OCI-LY1 (cell line): ENCODE measurements around the gene IRF2.
A peak's percentile ranks its signal among the peaks of the same experiment; 100 is the strongest.

ENCODE experiments used
- H2AFZ ChIP-seq: fragments of 200-600 bp; sonication (generic), shearing (Covaris generic); 2 replicates; pipeline ENCODE4 v1.6.0; 2014; ENCODE audit warnings: antibody characterized with exemption, mild to moderate bottlenecking, low read length
- H3F3A ChIP-seq: fragments of 200-600 bp; sonication (generic), shearing (Covaris generic); 2 replicates; pipeline ENCODE4 v1.6.0; 2014; ENCODE audit warnings: mild to moderate bottlenecking, antibody characterized with exemption, low read length, moderate library complexity; ENCODE audit not compliant: insufficient read depth
- H3K27ac ChIP-seq: fragments of 200-600 bp; sonication (generic); 2 replicates; pipeline ENCODE4 v1.5.1; 2014; ENCODE audit warnings: low read length, mixed run types, mild to moderate bottlenecking, low read depth; ENCODE audit not compliant: poor library complexity, severe bottlenecking
- H3K27me3 ChIP-seq: fragments of 200-600 bp; sonication (generic); 2 replicates; pipeline ENCODE4 v1.6.0; 2014; ENCODE audit warnings: antibody characterized with exemption, mild to moderate bottlenecking, low read length, moderate library complexity; ENCODE audit not compliant: insufficient read depth
- H3K36me3 ChIP-seq: fragments of 200-600 bp; sonication (generic); 2 replicates; pipeline ENCODE4 v1.6.1; 2014; ENCODE audit warnings: mild to moderate bottlenecking, antibody characterized with exemption, low read length, moderate library complexity, mixed read lengths; ENCODE audit not compliant: insufficient read depth
- H3K4me1 ChIP-seq: fragments of 200-600 bp; sonication (generic); 2 replicates; pipeline ENCODE4 v1.5.1; 2014; ENCODE audit warnings: mild to moderate bottlenecking, low read length, moderate library complexity; ENCODE audit not compliant: insufficient read depth, severe bottlenecking
- H3K4me2 ChIP-seq: fragments of 200-600 bp; sonication (generic), shearing (Covaris generic); 2 replicates; pipeline ENCODE4 v1.6.1; 2014; ENCODE audit warnings: low read length
- H3K4me3 ChIP-seq: fragments of 200-600 bp; sonication (generic); 2 replicates; pipeline ENCODE4 v1.5.1; 2014; ENCODE audit warnings: low read length, low read depth, mild to moderate bottlenecking, mixed read lengths; ENCODE audit not compliant: poor library complexity, severe bottlenecking
- H3K79me2 ChIP-seq: fragments of 200-600 bp; shearing (Covaris generic); 2 replicates; pipeline ENCODE4 v1.6.1; 2016; ENCODE audit warnings: mixed run types, low read length, mixed read lengths; ENCODE audit not compliant: insufficient read depth
- H3K9ac ChIP-seq: fragments of 200-600 bp; sonication (generic), shearing (Covaris generic); 2 replicates; pipeline ENCODE4 v1.6.1; 2014; ENCODE audit warnings: mild to moderate bottlenecking, low read length, mixed read lengths
- H3K9me2 ChIP-seq: fragments of 200-600 bp; sonication (generic), shearing (Covaris generic); 2 replicates; pipeline ENCODE4 v1.6.1; 2014; ENCODE audit warnings: low read depth, mild to moderate bottlenecking, low read length, mixed read lengths
- H3K9me3 ChIP-seq: fragments of 200-600 bp; shearing (Covaris generic); 2 replicates; pipeline ENCODE4 v1.6.1; 2014; ENCODE audit warnings: low read length, mixed read lengths
- H4K20me1 ChIP-seq: fragments of 200-600 bp; sonication (generic), shearing (Covaris generic); 2 replicates; pipeline ENCODE4 v1.6.0; 2016; ENCODE audit warnings: mild to moderate bottlenecking, low read length; ENCODE audit not compliant: insufficient read depth
- EZH2 ChIP-seq: fragments of 200-600 bp; sonication (generic), shearing (Covaris generic); IDR thresholded peaks from 2 replicates; pipeline ENCODE4 v1.8.0; 2017; ENCODE audit warnings: borderline replicate concordance, mixed run types, mild to moderate bottlenecking, antibody characterized with exemption, low read length, moderate library complexity, mixed read lengths
- TF ChIP-seq, protein P1 (sequence below): fragments of 200-600 bp; sonication (generic), shearing (Covaris generic); IDR thresholded peaks from 2 replicates; pipeline ENCODE4 v1.5.1; 2017; ENCODE audit warnings: mild to moderate bottlenecking, antibody characterized with exemption, low read length, moderate library complexity, mixed read lengths

Gene IRF2

DNA sequence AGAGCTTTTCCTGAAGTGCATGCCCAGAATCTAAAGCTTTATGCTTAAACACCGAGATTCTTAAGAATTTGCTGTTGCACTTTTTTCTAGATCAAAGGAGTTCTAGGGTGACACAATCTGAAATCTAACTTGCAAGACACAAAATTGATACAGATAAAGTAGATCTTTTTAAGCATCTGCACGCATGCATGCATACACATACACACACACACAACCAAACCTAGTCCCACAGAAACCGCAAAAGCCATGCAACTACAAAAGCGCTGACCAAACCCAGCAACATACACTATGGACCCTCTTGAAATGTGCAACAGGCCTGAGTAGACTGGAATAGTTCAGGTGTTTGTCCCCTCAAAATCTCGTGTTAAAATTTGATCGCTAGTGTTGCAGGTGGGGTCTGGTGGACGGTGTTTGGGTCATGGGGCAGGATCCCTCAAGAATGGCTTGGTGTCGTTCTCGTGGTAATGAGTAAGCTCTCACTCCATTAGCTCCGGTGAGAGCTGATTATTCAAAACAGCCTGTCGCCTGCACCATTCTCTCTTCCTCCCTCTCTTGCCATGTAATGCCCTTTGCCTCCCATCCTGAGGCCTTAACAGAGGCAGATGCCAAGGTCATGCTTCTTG is 52.7 kb downstream of the IRF2 start:
- Histone ChIP-seq H3K9ac (no peak overlapping the region), H2AFZ (no peak overlapping the region), H3K9me3 (peaks cover 6% of the 10 kb centered on the region), H3K27ac (peak overlapping the region; percentile 57), H3K79me2 (0 out of 2 replicates have a peak, but pooled peaks cover 7% of the 10 kb centered on the region), H3K9me2 (no peaks in the 10 kb centered on the region), H3K4me3 (no peak overlapping the region), H3F3A (peaks cover 7% of the 10 kb centered on the region; the same call in 1 of the 2 replicates), H3K36me3 (peaks cover 66% of the 10 kb centered on the region), H3K4me1 (peaks cover 40% of the 10 kb centered on the region), H3K4me2 (peak overlapping the region; percentile 11; the same call in 1 of the 2 replicates), H4K20me1 (no peaks in the 10 kb centered on the region), H3K27me3 (no peaks in the 10 kb centered on the region)
- TF ChIP-seq, protein P1, sequence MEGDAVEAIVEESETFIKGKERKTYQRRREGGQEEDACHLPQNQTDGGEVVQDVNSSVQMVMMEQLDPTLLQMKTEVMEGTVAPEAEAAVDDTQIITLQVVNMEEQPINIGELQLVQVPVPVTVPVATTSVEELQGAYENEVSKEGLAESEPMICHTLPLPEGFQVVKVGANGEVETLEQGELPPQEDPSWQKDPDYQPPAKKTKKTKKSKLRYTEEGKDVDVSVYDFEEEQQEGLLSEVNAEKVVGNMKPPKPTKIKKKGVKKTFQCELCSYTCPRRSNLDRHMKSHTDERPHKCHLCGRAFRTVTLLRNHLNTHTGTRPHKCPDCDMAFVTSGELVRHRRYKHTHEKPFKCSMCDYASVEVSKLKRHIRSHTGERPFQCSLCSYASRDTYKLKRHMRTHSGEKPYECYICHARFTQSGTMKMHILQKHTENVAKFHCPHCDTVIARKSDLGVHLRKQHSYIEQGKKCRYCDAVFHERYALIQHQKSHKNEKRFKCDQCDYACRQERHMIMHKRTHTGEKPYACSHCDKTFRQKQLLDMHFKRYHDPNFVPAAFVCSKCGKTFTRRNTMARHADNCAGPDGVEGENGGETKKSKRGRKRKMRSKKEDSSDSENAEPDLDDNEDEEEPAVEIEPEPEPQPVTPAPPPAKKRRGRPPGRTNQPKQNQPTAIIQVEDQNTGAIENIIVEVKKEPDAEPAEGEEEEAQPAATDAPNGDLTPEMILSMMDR, result no peak
- TF ChIP-seq EZH2, result no peak

DNA sequence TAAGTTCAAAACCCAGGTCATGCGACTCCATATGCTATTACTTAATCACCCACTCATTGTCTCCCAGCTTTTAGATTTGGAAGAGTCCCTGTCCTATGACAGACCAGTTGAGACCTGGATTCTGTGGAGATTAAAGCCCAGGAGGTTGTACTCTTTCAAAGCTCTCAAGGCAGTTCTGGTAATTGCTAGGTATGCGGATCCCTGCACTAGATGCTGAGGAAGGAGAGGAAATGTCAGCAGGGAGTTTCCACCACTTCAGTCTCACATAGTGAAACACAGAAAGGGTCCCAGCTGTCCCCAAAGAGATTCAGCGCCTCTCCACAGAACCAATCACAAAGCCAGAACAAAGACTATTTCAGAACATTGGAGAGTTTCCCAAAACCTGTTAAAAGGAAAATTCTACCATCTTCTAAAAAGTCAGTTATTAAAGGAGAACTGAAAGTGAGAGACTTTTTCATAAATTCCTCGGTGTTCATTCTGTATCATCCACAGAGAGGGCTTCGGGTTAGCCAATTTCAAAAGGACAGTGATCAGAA is 53.4 kb downstream of the IRF2 start:
- Histone ChIP-seq H3K9me3 (peaks cover 6% of the 10 kb centered on the region), H3K4me2 (peak overlapping the region; percentile 11; the same call in 1 of the 2 replicates), H3K36me3 (peaks cover 66% of the 10 kb centered on the region), H3K27me3 (no peaks in the 10 kb centered on the region), H3K4me3 (no peak overlapping the region), H3K9me2 (no peaks in the 10 kb centered on the region), H3K4me1 (peaks cover 43% of the 10 kb centered on the region), H3F3A (peaks cover 7% of the 10 kb centered on the region; the same call in 1 of the 2 replicates), H4K20me1 (no peaks in the 10 kb centered on the region), H3K9ac (no peak overlapping the region), H3K27ac (peak overlapping the region; percentile 57), H3K79me2 (0 out of 2 replicates have a peak, but pooled peaks cover 7% of the 10 kb centered on the region), H2AFZ (no peak overlapping the region)
- TF ChIP-seq, protein P1, result no peak
- no peak for TF ChIP-seq EZH2

DNA sequence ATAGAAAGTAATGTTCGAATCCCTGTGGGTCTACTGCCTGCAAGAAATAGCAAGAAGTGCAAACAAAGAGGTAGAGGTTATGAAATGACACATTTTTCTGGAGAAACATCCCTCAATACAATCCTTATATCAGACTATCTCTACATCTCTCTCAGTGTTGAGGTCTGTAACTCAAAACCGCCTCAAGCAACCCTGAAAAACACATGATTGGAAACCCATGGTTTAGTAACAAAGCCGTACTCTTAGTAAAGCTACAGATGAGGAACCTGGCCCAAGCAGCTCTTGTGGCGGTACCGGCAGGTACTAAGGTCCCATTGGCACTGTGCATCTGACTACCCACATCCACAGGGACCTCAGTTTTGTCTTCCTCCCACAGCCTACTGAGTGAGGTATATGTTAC is 53.9 kb downstream of the IRF2 start:
- no peaks in the 10 kb centered on the region for H3K9me2 ChIP-seq
- peaks cover 7% of the 10 kb centered on the region; the same call in 1 of the 2 replicates for H3F3A ChIP-seq
- no peak overlapping the region for H3K4me3 ChIP-seq
- no peaks in the 10 kb centered on the region for H3K27me3 ChIP-seq
- H3K79me2 ChIP-seq, result 0 out of 2 replicates have a peak, but pooled peaks cover 7% of the 10 kb centered on the region
- H3K4me1 ChIP-seq, result peaks cover 43% of the 10 kb centered on the region
- peak overlapping the region; percentile 57 for H3K27ac ChIP-seq
- H3K4me2 ChIP-seq, result no peak overlapping the region
- H2AFZ ChIP-seq, result no peak overlapping the region
- H3K9ac ChIP-seq, result no peak overlapping the region
- no peaks in the 10 kb centered on the region for H4K20me1 ChIP-seq
- no peak for TF ChIP-seq EZH2
- TF ChIP-seq, protein P1, result no peak
- peaks cover 6% of the 10 kb centered on the region for H3K9me3 ChIP-seq
- H3K36me3 ChIP-seq, result peaks cover 67% of the 10 kb centered on the region
